NB4 (cell line): Measurements from ENCODE around the gene TBX2.

Experiments
- DNase-seq: peaks from one replicate; pipeline ENCODE4 v3.0.0; 2010; ENCODE audit warnings: low read depth
- H3K4me3 ChIP-seq: one replicate; pipeline ENCODE4 v1.5.1; 2011; ENCODE audit warnings: mild to moderate bottlenecking, low read depth, low read length, moderate library complexity
- MAX ChIP-seq: IDR thresholded peaks from 2 replicates; pipeline ENCODE4 v1.6.1; 2011; ENCODE audit warnings: low read depth, low read length
- MYC ChIP-seq: IDR thresholded peaks from 2 replicates; pipeline ENCODE4 v1.6.1; 2011; ENCODE audit warnings: low read depth, low read length
- POLR2A ChIP-seq: IDR thresholded peaks from 2 replicates; pipeline ENCODE4 v1.6.1; 2011; ENCODE audit warnings: mild to moderate bottlenecking; ENCODE audit not compliant: insufficient read length; ENCODE audit errors: extremely low read depth
- TF ChIP-seq, protein P1 (sequence below): IDR thresholded peaks from one replicate; pipeline ENCODE4 v1.5.1; 2012; ENCODE audit warnings: low read depth, low read length

The TBX2 gene

DNA sequence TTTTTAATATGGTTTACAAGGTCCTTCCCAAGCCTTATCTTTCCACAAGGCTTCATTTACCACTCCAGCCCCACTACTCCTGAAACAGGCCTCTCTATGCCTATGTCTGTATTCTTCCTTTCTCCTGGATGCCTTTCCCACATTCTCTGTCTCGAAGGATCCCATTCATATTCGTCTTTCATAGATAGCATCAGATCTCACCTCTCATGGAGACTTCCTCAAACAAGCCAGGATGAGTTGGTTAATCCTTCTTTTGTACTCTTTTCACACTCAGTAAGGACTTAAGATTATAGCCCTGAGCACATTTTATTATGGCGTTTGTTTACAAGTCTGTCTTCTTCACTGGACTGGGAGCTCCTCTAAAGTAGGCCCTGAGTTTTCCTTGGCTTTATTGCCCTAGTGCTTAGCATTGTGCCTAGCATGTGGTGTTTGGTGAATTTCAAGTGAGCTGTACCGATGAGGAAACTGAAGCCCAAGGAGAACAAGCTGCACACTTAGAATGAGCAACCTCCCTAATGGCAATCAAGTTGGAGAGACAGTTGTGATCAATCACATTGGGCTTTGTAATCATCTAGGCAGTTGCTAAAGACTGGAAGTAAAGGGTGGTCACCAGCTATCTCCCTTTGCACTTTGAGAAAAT, 42.6 kb downstream of the TBX2 start:
- no peak for DNase-seq
- TF ChIP-seq, protein P1, sequence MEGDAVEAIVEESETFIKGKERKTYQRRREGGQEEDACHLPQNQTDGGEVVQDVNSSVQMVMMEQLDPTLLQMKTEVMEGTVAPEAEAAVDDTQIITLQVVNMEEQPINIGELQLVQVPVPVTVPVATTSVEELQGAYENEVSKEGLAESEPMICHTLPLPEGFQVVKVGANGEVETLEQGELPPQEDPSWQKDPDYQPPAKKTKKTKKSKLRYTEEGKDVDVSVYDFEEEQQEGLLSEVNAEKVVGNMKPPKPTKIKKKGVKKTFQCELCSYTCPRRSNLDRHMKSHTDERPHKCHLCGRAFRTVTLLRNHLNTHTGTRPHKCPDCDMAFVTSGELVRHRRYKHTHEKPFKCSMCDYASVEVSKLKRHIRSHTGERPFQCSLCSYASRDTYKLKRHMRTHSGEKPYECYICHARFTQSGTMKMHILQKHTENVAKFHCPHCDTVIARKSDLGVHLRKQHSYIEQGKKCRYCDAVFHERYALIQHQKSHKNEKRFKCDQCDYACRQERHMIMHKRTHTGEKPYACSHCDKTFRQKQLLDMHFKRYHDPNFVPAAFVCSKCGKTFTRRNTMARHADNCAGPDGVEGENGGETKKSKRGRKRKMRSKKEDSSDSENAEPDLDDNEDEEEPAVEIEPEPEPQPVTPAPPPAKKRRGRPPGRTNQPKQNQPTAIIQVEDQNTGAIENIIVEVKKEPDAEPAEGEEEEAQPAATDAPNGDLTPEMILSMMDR: no peak
- TF ChIP-seq MAX (no peak), MYC (no peak), POLR2A (no peak)
- H3K4me3 ChIP-seq: no peak overlapping the region

DNA sequence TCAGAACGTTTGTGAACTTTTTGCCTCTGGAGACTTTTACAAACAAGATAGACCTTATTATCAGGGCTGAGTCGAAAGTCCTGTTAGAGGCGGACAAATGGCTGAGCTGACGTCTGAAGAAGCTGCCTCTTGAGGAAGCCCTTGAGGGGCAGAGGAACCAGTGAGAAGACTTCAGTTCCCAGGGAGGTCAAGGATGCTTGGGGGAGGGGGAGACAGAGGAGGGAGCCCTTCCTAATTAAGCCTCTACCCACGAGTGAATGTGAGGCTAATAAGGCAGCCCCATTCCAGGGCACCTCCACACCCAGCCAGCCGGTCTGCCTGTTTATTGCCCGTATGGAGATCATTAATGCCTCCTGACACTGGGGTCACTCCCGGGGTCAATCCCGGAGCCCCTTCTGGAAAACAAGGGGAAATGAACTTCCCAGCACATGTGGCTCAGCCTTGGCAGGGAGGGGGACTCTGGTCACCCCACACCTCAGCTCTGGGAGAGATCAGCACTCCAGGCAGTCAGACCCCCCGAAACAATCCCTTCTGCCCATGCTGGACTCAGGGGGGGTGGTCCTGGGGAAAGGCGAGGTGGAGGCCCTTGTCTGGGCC, 43.3 kb downstream of the TBX2 start:
- no peak overlapping the region for H3K4me3 ChIP-seq
- TF ChIP-seq POLR2A (no peak), MAX (no peak), MYC (no peak)
- TF ChIP-seq, protein P1: no peak
- no peak for DNase-seq

DNA sequence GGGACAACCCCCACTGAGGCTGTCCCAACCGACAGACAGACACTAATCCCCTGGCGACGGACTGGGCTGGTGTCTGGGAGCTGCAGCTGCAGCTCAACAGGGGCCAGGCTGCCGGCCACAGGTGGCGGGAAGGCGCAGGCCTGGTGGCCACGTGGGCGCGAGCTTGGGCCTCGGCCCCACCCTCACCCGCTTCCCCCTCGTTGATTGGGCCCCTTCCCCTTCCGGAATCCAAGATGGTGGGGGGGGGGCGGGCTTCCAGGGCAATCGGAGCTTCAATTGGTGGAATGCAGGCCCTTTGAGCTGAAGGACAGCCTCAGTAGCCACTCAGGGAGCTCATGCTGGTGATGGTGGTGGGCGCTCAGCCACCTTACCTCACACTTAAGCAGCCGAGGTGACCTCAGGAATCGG, 43.8 kb downstream of the TBX2 start:
- H3K4me3 ChIP-seq: no peak overlapping the region
- DNase-seq: no peak
- no peak for TF ChIP-seq MAX
- TF ChIP-seq MYC: no peak
- TF ChIP-seq, protein P1: no peak
- TF ChIP-seq POLR2A: no peak

DNA sequence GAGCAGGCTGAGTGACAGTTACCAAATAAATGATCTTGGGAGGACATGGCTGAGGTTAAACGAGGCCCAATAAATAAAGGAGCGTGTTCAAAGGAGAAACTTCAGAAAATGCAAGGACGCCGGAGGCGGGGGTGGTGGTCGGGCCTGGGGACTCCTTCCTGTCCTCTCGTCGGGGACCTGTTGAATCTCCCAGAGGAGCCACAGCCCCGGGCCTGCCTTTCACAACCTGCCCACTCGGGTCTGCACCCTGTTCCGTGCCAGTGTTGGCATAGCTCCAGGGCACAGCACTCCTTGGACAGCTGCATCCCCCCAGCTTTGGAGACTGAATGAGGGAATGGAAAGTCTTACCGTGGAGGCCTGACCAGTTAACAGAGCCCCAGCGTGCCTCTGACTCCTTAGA, 44.4 kb downstream of the TBX2 start:
- DNase-seq: no peak
- TF ChIP-seq POLR2A (no peak), MYC (no peak), MAX (no peak)
- H3K4me3 ChIP-seq: no peak overlapping the region

DNA sequence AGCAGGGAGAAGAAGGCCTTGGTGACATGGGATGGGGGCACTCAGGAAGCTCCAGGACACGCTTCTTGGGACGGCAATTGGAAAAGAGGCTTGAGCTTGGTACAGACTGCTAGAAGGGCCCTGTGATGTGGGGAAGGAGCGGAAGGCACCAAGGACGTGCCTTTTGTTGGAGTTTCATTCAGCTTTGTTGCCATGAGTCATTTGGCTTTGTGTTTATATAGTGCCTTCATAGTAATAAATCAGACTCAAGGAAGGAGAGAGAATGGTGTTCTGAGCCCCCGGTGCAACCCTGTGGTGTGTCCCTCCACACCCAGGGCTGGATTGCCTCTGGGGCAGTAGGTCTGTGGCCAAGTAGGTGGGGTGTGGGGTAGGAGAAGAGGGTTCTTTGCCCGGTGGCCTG, 45.2 kb downstream of the TBX2 start:
- TF ChIP-seq, protein P1: no peak
- TF ChIP-seq MYC (no peak), POLR2A (no peak), MAX (no peak)
- no peak overlapping the region for H3K4me3 ChIP-seq
- no peak for DNase-seq

GRCh38 chr17:61447358-61447757, 47.7 kb downstream of the TBX2 start:
- no peak for DNase-seq
- TF ChIP-seq MAX (no peak), POLR2A (no peak), MYC (no peak)
- TF ChIP-seq, protein P1: no peak
- no peak overlapping the region for H3K4me3 ChIP-seq
